T-helper 2 cell (primary cell): ENCODE data around the gene FAM43B.

Experiments
- DNase-seq, 5 experiments: peaks; one replicate each; pipeline versions ENCODE4 v3.0.0 to v3.0.0-alpha.2; 2012 to 2022

FAM43B gene

DNA sequence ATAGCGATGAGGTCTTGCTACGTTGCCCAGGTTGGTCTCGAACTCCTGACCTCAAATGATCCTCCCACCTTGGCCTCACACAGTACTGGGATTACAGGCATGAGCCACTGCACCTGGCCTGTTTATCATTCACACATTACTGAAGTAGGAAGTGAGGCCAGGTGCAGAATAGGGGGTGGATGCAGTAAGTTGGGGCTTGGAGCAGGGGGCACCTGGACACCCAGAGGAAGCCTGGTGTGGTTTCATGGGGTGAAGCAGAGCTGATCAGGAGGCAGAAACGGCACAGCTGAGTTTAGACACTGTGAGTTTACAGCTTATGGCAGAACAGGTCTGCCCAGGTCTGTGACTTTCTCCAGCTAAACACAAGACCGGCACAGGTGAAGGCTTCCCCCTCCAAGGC lies 41.4 kb downstream of the FAM43B start:
- no peak for DNase-seq

GRCh38 chr1:20594746-20595145 lies 42.4 kb downstream of the FAM43B start:
- no peak for DNase-seq

- no peak for DNase-seq
Measured at GRCh38 chr1:20596106-20596505, 43.7 kb downstream of the FAM43B start.

- no peak for DNase-seq
Measured at GRCh38 chr1:20597650-20598049, 45.3 kb downstream of the FAM43B start.

DNA sequence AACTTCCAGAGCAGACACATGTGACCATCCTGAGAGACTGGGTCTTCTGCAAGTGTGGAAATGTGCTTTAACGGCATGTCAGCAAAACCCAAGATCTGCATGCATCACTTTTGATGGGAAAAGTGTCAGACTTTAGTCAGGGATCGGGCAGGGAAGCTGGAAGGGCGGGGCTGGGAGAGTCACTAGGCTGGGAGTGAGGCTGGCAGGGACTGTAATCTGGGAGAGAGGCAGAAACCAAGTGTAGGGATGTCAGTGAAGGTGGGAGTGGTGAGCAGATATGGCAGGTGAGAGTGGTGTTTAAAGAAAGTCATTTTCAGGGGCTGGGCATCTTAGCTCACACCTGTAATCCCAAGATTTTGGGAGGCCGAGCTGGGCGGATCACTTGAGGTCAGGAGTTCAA lies 47.8 kb downstream of the FAM43B start:
- DNase-seq, result no peak

DNA sequence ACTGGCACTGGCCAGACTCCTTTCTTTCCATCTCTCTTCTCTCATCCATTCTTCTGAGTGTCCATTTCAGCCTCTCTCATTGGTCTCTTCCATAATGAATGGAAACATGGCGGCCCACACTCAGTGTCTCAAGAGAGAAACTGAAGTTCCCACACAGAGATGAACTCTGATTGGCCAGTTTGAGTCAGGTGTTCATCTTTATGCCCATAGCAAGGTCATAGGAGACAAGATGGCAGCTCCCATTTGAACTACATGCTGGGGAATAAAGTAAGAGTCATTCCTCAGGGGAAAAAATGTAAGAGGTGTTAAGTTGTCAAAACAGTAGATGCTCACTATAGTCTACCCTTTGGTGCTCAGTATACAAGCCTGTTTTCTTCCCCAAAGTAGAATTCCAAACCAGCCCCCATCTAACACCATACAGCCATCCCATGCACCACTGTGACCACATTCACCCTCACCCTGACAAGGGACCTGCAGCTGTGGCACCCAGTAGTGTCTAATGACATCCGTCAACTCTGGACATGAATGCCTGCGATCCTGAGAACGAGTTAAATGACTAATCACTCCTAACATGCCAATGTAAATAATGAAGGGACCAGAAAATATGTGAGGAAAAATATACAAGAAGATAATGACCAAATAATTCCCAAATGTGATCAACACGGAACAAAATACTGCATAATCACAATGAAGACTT lies 48.9 kb downstream of the FAM43B start:
- DNase-seq, result no peak

- DNase-seq, result no peak
Measured at GRCh38 chr1:20602851-20603450, 50.6 kb downstream of the FAM43B start.

DNA sequence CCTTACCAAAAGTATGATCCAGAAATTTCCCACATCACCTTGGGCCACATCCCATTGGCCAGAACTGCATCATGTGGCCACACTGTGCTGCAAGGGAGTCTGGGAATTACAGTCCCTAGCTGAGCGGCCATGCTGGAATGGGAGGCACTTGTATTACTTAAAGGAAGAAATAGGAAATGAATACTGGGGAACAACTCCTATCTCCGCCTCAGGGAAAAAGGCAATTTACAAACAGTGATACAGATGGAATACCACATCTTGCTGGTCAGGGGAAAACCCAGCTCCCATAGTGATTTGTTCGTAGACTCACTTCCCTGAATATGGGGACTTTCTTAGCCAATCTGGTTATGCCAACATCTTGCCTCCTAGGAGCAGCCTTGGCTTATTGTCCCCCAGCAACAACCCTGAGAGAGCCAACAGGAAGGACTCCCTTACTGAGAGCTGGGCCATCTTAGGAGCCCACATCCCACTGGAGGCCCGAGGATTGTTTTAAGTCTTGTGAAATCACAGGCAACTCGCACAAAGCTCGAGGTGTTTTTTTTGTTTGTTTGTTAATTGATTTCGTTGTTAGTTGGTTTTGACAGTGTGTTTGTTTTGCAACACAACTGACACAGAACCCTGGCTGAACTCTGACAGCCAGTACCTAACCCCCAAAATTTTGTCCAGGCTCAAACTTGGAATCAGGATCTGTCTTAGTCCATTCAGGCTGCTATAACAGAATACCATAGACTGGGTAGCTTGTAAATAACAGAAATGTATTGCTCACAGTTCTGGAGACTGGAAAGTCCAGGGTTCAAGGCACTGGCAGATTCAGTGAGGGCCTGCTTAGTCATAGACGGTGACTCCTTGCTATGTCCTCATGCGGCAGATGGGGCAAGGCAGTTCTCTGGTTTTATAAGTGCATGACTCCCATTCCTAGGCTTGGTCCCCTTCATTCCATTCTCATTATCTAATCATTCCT lies 51.4 kb downstream of the FAM43B start:
- no peak for DNase-seq
